Prostate gland (tissue), 2 donors: Measurements from ENCODE around the gene MEF2B. TPM values are rescaled to one million over a fixed set of nuclear protein-coding genes. Genes with fewer than 3 reads are reported as not detected.

ENCODE experiments used
- DNase-seq: peaks from one replicate; pipeline ENCODE4 v3.0.0-alpha.2; 2019; ENCODE audit warnings: low spot score
- H3K27ac ChIP-seq, 2 donors: fragments of 200-600 bp; sonication (generic); 2 replicates each; pipeline ENCODE4 v1.5.1; 2017 to 2019
- H3K27me3 ChIP-seq: fragments of 200-600 bp; sonication (generic); replicated peaks from 2 replicates; pipeline ENCODE4 v1.5.1; 2019; ENCODE audit not compliant: insufficient read depth
- H3K36me3 ChIP-seq, 2 donors: fragments of 200-600 bp; sonication (generic); 1 replicate in 1 of 2; 2 replicates in 1 of 2; pipeline versions ENCODE4 v1.5.1 to v1.8.1; 2017 to 2019
- H3K4me1 ChIP-seq: fragments of 200-600 bp; sonication (generic); replicated peaks from 2 replicates; pipeline ENCODE4 v1.5.1; 2019
- H3K4me3 ChIP-seq, 2 donors: fragments of 200-600 bp; sonication (generic); 2 replicates each; pipeline ENCODE4 v1.5.1; 2017 to 2019
- H3K9me3 ChIP-seq: fragments of 200-600 bp; sonication (generic); 2 replicates; pipeline ENCODE4 v1.5.1; 2017
- POLR2A ChIP-seq: fragments of 450-650 bp; IDR thresholded peaks from one replicate; pipeline ENCODE4 v1.6.1; 2016; ENCODE audit warnings: antibody characterized with exemption, mild to moderate bottlenecking
- POLR2AphosphoS5 ChIP-seq: sonication (generic); formaldehyde crosslinking; IDR thresholded peaks from one replicate; pipeline ENCODE4 v1.6.1; 2017; ENCODE audit warnings: antibody characterized with exemption
- WGBS: methylation state at CpG from one replicate; pipeline ENCODE4 v1.1.5; 2018; 5-methylcytosine and 5-hydroxymethylcytosine counted together
- intact Hi-C: fragments of 100-400 bp; cut with DNase I; formaldehyde crosslinking; loops from one replicate; pipeline ENCODE4 v1.14.2; 2022
- total RNA-seq, 2 donors: library from RNA; depleted of rRNA; stranded (reverse); fragments of >200 nt; gene quantifications; one replicate each; pipeline ENCODE4 v1.1.0, GENCODE V29; 2016
- TF ChIP-seq, protein P1 (sequence below), 4 experiments: fragments of 200-600 bp in 2 of 4; fragments of 450-650 bp in 2 of 4; sonication (generic) in 2 of 4; IDR thresholded peaks; 1 replicate in 3 of 4; 2 replicates in 1 of 4; pipeline ENCODE4 v1.5.1; 2016 to 2019; ENCODE audit warnings: antibody characterized with exemption in 4 of 4, mild to moderate bottlenecking in 2 of 4, moderate library complexity in 2 of 4

Gene MEF2B
- total RNA-seq, 2 donors from 2014 or later: not detected

DNA sequence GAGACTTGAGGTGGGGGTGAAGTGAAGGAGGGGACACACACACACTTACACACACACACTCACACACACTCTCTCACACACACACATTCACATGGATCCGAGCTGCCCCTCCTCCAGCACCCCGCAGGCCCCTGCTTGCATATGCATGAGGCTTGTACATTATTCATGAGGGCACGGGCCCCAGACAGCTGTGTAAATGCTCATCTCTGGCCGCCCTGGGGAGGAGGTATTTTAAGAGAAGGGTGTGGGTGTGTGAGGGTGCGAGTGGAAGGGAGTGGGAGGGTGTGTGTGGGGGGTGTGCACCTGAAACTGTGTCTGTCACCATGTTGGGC lies 44.1 kb upstream of the MEF2B start:
- no peaks in the 10 kb centered on the region for H3K4me1 ChIP-seq
- no peaks in the 10 kb centered on the region for H3K36me3 ChIP-seq
- TF ChIP-seq POLR2AphosphoS5 (no peak), POLR2A (no peak)
- TF ChIP-seq, protein P1, sequence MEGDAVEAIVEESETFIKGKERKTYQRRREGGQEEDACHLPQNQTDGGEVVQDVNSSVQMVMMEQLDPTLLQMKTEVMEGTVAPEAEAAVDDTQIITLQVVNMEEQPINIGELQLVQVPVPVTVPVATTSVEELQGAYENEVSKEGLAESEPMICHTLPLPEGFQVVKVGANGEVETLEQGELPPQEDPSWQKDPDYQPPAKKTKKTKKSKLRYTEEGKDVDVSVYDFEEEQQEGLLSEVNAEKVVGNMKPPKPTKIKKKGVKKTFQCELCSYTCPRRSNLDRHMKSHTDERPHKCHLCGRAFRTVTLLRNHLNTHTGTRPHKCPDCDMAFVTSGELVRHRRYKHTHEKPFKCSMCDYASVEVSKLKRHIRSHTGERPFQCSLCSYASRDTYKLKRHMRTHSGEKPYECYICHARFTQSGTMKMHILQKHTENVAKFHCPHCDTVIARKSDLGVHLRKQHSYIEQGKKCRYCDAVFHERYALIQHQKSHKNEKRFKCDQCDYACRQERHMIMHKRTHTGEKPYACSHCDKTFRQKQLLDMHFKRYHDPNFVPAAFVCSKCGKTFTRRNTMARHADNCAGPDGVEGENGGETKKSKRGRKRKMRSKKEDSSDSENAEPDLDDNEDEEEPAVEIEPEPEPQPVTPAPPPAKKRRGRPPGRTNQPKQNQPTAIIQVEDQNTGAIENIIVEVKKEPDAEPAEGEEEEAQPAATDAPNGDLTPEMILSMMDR (IDR thresholded peaks at IDR 0.05): no peak
- 2% methylated on average over 5 of the region's 5 CpGs for WGBS
- H3K27me3 ChIP-seq: peaks cover 24% of the 10 kb centered on the region
- intact Hi-C loops: no loop called here
- H3K9me3 ChIP-seq: no peaks in the 10 kb centered on the region
- H3K4me3 ChIP-seq: no peak overlapping the region
- H3K27ac ChIP-seq: no peak overlapping the region
- DNase-seq: no peak

- H3K27ac ChIP-seq: no peak overlapping the region
- no peaks in the 10 kb centered on the region for H3K36me3 ChIP-seq
- no peak for DNase-seq
- TF ChIP-seq, protein P1 (IDR thresholded peaks at IDR 0.05): no peak
- TF ChIP-seq POLR2AphosphoS5 (no peak), POLR2A (no peak)
- intact Hi-C loops: no loop called here
- H3K27me3 ChIP-seq: peaks cover 24% of the 10 kb centered on the region
- H3K9me3 ChIP-seq: no peaks in the 10 kb centered on the region
- WGBS: 37% methylated on average over 21 of the region's 21 CpGs
- no peaks in the 10 kb centered on the region for H3K4me1 ChIP-seq
- H3K4me3 ChIP-seq: no peak overlapping the region
Observed at GRCh38 chr19:19213426-19214158, 43.5 kb upstream of the MEF2B start.

DNA sequence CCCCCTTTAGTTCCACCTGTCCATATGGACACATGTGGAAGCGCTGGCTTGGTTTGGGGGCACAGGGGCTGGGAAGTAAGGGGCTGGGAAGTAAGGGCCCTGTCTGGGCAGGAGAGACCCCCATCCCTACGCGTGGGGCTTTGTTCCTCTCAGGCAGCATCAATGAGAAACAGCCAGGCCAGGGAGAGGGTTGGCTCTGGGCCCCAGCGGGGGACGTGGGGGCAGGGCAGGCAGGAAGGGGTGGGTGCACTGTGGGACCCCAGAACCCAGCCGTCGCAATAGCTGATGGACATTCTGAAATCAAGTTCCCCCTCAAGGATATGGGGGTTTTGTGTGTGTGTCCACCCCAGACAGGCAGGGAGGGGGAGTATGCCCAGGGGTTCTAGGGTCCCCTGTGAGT lies 42.9 kb upstream of the MEF2B start:
- H3K36me3 ChIP-seq: no peaks in the 10 kb centered on the region
- no peaks in the 10 kb centered on the region for H3K4me1 ChIP-seq
- H3K4me3 ChIP-seq: no peak overlapping the region
- intact Hi-C loops: no loop called here
- no peak for DNase-seq
- H3K9me3 ChIP-seq: no peaks in the 10 kb centered on the region
- TF ChIP-seq POLR2A (no peak), POLR2AphosphoS5 (no peak)
- TF ChIP-seq, protein P1 (IDR thresholded peaks at IDR 0.05): no peak
- WGBS: 21% methylated on average over 7 of the region's 7 CpGs
- peaks cover 24% of the 10 kb centered on the region for H3K27me3 ChIP-seq
- H3K27ac ChIP-seq: no peak overlapping the region

GRCh38 chr19:19211499-19212420 lies 41.7 kb upstream of the MEF2B start, which contains the start of gene NCAN:
TSS of gene NCAN (plus strand) at chr19:19211958. CDS start at chr19:19216954, 4,996 bp downstream.
- no peak for DNase-seq
- 9% methylated on average over 51 of the region's 54 CpGs for WGBS
- Histone ChIP-seq H3K4me3 (no peak within 1 kb of the TSS), H3K4me1 (no peaks in the 10 kb centered on the region), H3K9me3 (no peaks in the 10 kb centered on the region), H3K36me3 (no peaks in the 10 kb centered on the region), H3K27me3 (peaks cover 24% of the 10 kb centered on the region), H3K27ac (no peak within 1 kb of the TSS)
- intact Hi-C loops: no loop called here
- TF ChIP-seq POLR2A (no peak), POLR2AphosphoS5 (no peak)
- TF ChIP-seq, protein P1 (IDR thresholded peaks at IDR 0.05): no peak
